ENCODE results near the gene SRCAP.

The SRCAP gene

GRCh38 chr16:30777591-30778297 lies 78.8 kb downstream of the SRCAP start:
- no peak for DNase-seq

- no peak for DNase-seq
These were observed 79.7 kb downstream of the SRCAP start for GRCh38 chr16:30778549-30779244.

GRCh38 chr16:30779596-30779995 lies 80.6 kb downstream of the SRCAP start:
- no peak for DNase-seq

- no peak for DNase-seq
These were observed 81.0 kb downstream of the SRCAP start for GRCh38 chr16:30780021-30780420.

GRCh38 chr16:30780549-30780948 lies 81.6 kb downstream of the SRCAP start:
- no peak for DNase-seq

- no peak for DNase-seq
These were observed 83.7 kb downstream of the SRCAP start for GRCh38 chr16:30782486-30783279.

- no peak for DNase-seq
These were observed 84.5 kb downstream of the SRCAP start for GRCh38 chr16:30783280-30784109.

GRCh38 chr16:30784215-30784614 lies 85.2 kb downstream of the SRCAP start:
- DNase-seq, result no peak

- DNase-seq, result no peak
These were observed 86.4 kb downstream of the SRCAP start for GRCh38 chr16:30785126-30786106.

- DNase-seq, result no peak
These were observed 87.4 kb downstream of the SRCAP start for GRCh38 chr16:30786115-30786935.

GRCh38 chr16:30786936-30787612 lies 88.1 kb downstream of the SRCAP start, which contains the start of gene ZNF629:
ZNF629 (minus strand) TSS chr16:30787205; CDS start chr16:30784482, 2,723 bp downstream.
- DNase-seq, result no peak

GRCh38 chr16:30787613-30788378 lies 88.8 kb downstream of the SRCAP start:
- DNase-seq, result no peak

Measured in NCI-H748 treated with DMSO at 0.1 percent for 48 hours (cell line).